Esophagus muscularis mucosa (tissue), 4 donors: ENCODE results near the gene CST4. TPM values are rescaled to one million over a fixed set of nuclear protein-coding genes. Genes with fewer than 3 reads are reported as not detected.
A peak's percentile ranks its signal among the peaks of the same experiment; 100 is the strongest.
"Not testable (repeated sequence)": the region's sequence is repeated elsewhere in the genome, so short reads cannot be mapped to it uniquely, and the experiment has no call there.

Source experiments
- DNase-seq: peaks from one replicate; pipeline ENCODE4 v3.0.0-alpha.2; 2017; ENCODE audit errors: extremely low spot score
- H3K27ac ChIP-seq, 4 donors: fragments of 200-600 bp; sonication (generic); replicated peaks in 1 of 4; 1 replicate in 3 of 4; 2 replicates in 1 of 4; pipeline ENCODE4 v1.5.1; 2016 to 2019; ENCODE audit warnings: mild to moderate bottlenecking in 1 of 4
- H3K27me3 ChIP-seq, 4 donors: fragments of 200-600 bp; sonication (generic); one replicate each; pipeline versions ENCODE4 v1.5.1 to v1.6.0; 2016 to 2019
- H3K36me3 ChIP-seq, 4 donors: fragments of 200-600 bp; sonication (generic); one replicate each; pipeline ENCODE4 v1.5.1; 2016 to 2019
- H3K4me1 ChIP-seq, 4 donors: fragments of 200-600 bp; sonication (generic); one replicate each; pipeline ENCODE4 v1.5.1; 2016 to 2019
- H3K4me3 ChIP-seq, 4 donors: fragments of 200-600 bp; sonication (generic); 1 replicate in 2 of 4; 2 replicates in 2 of 4; pipeline ENCODE4 v1.5.1; 2016 to 2019; ENCODE audit warnings: mild to moderate bottlenecking in 4 of 4, moderate library complexity in 1 of 4
- H3K9me3 ChIP-seq, 4 donors: fragments of 200-600 bp; sonication (generic); 1 replicate in 3 of 4; 2 replicates in 1 of 4; pipeline ENCODE4 v1.5.1; 2016 to 2019
- CTCF ChIP-seq, 3 experiments: fragments of 200-600 bp in 2 of 3; fragments of 450-650 bp in 1 of 3; sonication (generic) in 2 of 3; IDR thresholded peaks; one replicate each; pipeline ENCODE4 v1.5.1; 2017 to 2019; ENCODE audit warnings: antibody characterized with exemption in 3 of 3, mild to moderate bottlenecking in 2 of 3, moderate library complexity in 1 of 3
- EP300 ChIP-seq: sonication (generic); formaldehyde crosslinking; IDR thresholded peaks from one replicate; pipeline ENCODE4 v1.6.1; 2017; ENCODE audit warnings: antibody characterized with exemption
- POLR2A ChIP-seq: fragments of 450-650 bp; IDR thresholded peaks from one replicate; pipeline ENCODE4 v1.6.1; 2017; ENCODE audit warnings: antibody characterized with exemption, moderate library complexity, mild to moderate bottlenecking, low read depth
- POLR2AphosphoS5 ChIP-seq, 2 donors: sonication (generic); formaldehyde crosslinking; IDR thresholded peaks; one replicate each; pipeline ENCODE4 v1.6.1; 2017; ENCODE audit warnings: antibody characterized with exemption in 2 of 2
- WGBS: methylation state at CpG from one replicate; pipeline ENCODE4 v1.1.5; 2018; 5-methylcytosine and 5-hydroxymethylcytosine counted together
- intact Hi-C: fragments of 100-400 bp; cut with DNase I; formaldehyde crosslinking; loops from one replicate; pipeline ENCODE4 v1.15.1; 2023
- total RNA-seq, 4 donors: library from RNA; depleted of rRNA; stranded (reverse); fragments of >200 nt; gene quantifications; one replicate each; pipeline versions ENCODE4 v1.1.0 to v1.2.1, GENCODE V29; 2016

Gene CST4
- total RNA-seq, 4 donors from 2014 or later: not detected

- no peak for TF ChIP-seq POLR2AphosphoS5 (IDR thresholded peaks at IDR 0.05)
- TF ChIP-seq EP300: no peak
- Histone ChIP-seq H3K4me1 (peaks cover 0 to 10% (median 6%) of the 10 kb centered on the region in 4 donors), H3K36me3 (no peaks in the 10 kb centered on the region), H3K9me3 (no peaks in the 10 kb centered on the region), H3K4me3 (no peak overlapping the region), H3K27ac (no peak overlapping the region), H3K27me3 (no peaks in the 10 kb centered on the region)
- intact Hi-C loops: loop anchor here (10.0 kb wide), 1 partner anchor 218 kb away; no protein-coding TSS in a partner anchor
- 90% methylated on average over 8 of the region's 9 CpGs for WGBS
- peak; percentile 75 for DNase-seq
These were observed 26.5 kb downstream of the CST4 start for GRCh38 chr20:23662276-23662870.

DNA sequence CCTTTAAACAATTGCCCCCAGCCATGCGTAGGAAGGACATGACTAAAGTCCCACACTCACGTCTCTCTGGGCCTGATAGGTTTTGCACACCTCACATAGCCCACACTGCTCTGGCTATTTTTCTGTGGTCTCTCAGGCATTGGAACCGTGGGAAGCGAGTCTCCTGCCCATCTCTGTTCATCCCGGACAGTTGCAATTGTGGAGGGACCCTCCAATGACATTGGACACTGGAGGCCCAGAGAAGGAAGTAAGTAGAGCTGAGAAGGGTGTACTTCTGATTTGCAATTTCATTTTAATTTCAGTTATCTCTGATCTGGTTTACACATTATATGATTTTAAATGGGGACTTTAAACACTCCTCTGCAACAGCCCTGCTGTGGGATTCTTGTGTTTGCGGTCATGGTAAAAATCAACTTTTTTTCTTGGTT is 27.8 kb downstream of the CST4 start:
- H3K27me3 ChIP-seq: peaks cover 0 to 2% (median 0%) of the 10 kb centered on the region in 4 donors
- intact Hi-C loops: loop anchor here (10.0 kb wide), 1 partner anchor 216 kb away; no protein-coding TSS in a partner anchor
- no peak overlapping the region for H3K4me3 ChIP-seq
- TF ChIP-seq POLR2AphosphoS5 (IDR thresholded peaks at IDR 0.05) (no peak), POLR2A (no peak), CTCF (IDR thresholded peaks at IDR 0.05) (no peak), EP300 (no peak)
- no peak overlapping the region for H3K27ac ChIP-seq
- peak; percentile 80 for DNase-seq
- WGBS: 88% methylated on average over 6 of the region's 6 CpGs
- peaks cover 4 to 13% (median 11%) of the 10 kb centered on the region in 4 donors for H3K4me1 ChIP-seq
- H3K9me3 ChIP-seq: no peaks in the 10 kb centered on the region
- H3K36me3 ChIP-seq: no peaks in the 10 kb centered on the region

DNA sequence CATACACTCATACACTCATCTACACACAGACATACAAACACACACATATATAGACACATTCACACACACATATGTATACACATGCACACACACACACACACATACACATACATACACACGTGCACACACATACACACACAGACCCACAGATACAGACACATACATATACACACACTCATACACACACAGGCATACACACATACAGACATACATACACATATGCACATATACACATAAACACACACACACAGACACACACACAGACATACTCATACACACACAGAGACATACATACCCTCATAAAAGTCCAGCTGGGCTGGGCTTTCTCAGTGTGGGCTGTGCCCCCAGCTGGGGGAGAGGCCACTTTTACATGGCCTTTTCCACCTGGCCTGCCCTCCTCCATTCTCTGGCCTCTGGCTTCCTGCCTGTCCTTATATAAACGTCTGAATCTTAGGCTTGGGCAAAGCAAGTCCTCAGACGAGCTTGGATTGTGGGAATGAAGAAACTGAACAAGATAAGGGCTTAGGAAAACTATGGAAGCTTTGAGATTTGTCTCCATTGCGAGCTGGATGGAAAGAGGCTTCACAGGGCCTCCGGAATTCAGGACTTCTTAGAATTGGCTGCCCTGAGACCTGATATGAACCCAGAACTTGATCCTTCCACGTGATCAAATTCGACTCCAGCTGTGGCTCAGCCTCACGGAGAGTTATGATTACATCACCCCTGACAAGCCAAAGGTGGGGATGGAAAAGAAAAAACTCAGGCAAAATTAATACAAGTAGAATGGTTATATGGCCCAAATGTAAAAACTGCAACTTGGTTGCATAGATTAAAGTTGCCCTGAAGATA is 28.6 kb downstream of the CST4 start:
- whole genome bisulfite sequencing: 44% methylated on average over 8 of the region's 8 CpGs
- no peaks in the 10 kb centered on the region for H3K9me3 ChIP-seq
- H3K4me1 ChIP-seq: peaks cover 9 to 21% (median 18%) of the 10 kb centered on the region in 4 donors
- H3K4me3 ChIP-seq: no peak overlapping the region
- intact Hi-C loops: loop anchor here (10.0 kb wide), 1 partner anchor 215 kb away; no protein-coding TSS in a partner anchor
- H3K27me3 ChIP-seq: peaks cover 0 to 8% (median 0%) of the 10 kb centered on the region in 4 donors
- TF ChIP-seq POLR2A (no peak), POLR2AphosphoS5 (IDR thresholded peaks at IDR 0.05) (peak in 1 of 2 donors; percentile 19), CTCF (IDR thresholded peaks at IDR 0.05) (no peak)
- H3K27ac ChIP-seq: peak overlapping the region; percentile 10 to 49 (median 40)
- H3K36me3 ChIP-seq: no peaks in the 10 kb centered on the region
- peak; percentile 90 for DNase-seq

DNA sequence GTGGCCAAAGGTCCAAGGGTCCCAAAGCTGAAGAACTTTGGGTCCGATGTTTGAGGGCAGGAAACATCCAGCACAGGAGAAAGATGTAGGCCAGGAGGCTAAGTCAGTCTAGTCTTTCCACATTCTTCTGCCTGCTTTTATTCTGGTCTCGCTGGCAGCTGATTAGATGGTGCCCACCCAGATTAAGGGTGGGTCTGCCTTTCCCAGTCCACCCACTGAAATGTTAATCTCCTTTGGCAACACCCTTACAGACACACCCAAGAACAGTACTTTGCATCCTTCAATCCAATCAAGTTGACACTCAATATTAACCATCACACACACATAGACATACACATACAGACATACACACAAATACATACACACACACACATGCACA is 29.2 kb downstream of the CST4 start:
- 97% methylated on average over 2 of the region's 2 CpGs for WGBS

DNA sequence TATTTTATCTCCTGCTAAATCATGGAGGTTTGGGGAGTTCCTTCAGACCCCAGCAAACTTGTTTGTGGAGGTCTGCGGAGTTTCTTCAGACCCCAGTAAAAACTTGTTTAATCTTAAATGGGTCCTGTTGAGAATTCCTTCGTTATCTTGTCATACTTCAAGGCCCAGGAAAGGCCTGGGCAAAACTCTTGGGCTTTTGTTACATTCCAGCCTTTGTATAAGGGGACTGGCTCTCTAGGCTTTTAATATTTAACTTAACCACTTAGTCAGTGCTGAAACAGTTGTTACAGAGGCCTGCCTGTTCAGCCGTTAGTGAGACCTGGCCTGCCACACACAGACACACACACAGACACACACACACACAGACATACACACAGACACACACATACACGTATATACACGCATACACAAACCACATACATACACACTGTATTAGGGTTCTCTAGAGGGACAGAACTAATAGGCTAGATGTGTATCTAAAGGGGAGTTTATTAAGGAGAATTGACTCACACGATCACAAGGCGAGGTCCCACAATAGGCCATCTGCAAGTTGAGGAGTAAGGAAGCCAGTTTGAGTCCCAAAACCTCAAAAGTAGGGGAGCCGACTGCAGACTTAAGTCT is 29.7 kb downstream of the CST4 start:
- intact Hi-C loops: no loop called here
- TF ChIP-seq EP300: no peak
- no peak for TF ChIP-seq POLR2A
- TF ChIP-seq CTCF (IDR thresholded peaks at IDR 0.05): no peak
- no peak for TF ChIP-seq POLR2AphosphoS5 (IDR thresholded peaks at IDR 0.05)
- H3K4me1 ChIP-seq: peaks cover 10 to 33% (median 29%) of the 10 kb centered on the region in 4 donors
- no peaks in the 10 kb centered on the region for H3K36me3 ChIP-seq
- H3K27me3 ChIP-seq: peaks cover 0 to 8% (median 0%) of the 10 kb centered on the region in 4 donors
- no peak overlapping the region for H3K4me3 ChIP-seq
- H3K27ac ChIP-seq: no peak overlapping the region
- peak; percentile 62 for DNase-seq
- H3K9me3 ChIP-seq: no peaks in the 10 kb centered on the region
- 94% methylated on average over 8 of the region's 8 CpGs for WGBS

More for the DNA sequence above, 29.2 kb downstream of the CST4 start:
- H3K27ac ChIP-seq, DNase-seq, H3K9me3 ChIP-seq, intact Hi-C loops, H3K36me3 ChIP-seq, H3K27me3 ChIP-seq, H3K4me3 ChIP-seq: not testable (repeated sequence)
- peaks cover 9 to 28% (median 24%) of the 10 kb centered on the region in 4 donors for H3K4me1 ChIP-seq
